K562 (cell line): ENCODE measurements around the gene TMIGD3. TPM values are rescaled to one million over a fixed set of nuclear protein-coding genes. Genes with fewer than 3 reads are reported as not detected.

Experiments
- ATAC-seq: fragments of 200-7000 bp; cut with Tn5 transposase; 3 replicates; pipeline ENCODE4 v1.9.1; 2020; ENCODE audit warnings: moderate library complexity
- BruUV-seq: library from RNA; stranded (reverse); fragments of 400-500 nt; replicated peaks from 2 replicates; lab custom pipeline; 2021; lab: Mats Ljungman, UMichigan
- CTCF ChIA-PET: fragments of 300-600 bp; formaldehyde crosslinking; extraction: SDS; loops from one replicate; lab custom pipeline; 2021; ENCODE audit warnings: low intra/inter-chr PET ratio; lab: Yijun Ruan, JAX
- POLR2A ChIA-PET: fragments of 300-600, 350-650 bp; sonication (Branson Sonifier 250); formaldehyde crosslinking; extraction: SDS; loops from one replicate; lab custom pipeline; 2021; ENCODE audit warnings: antibody characterized with exemption, inconsistent platforms; lab: Yijun Ruan, JAX
- DNase-seq, 4 experiments: peaks; one replicate each; pipeline versions ENCODE4 v3.0.0 to v3.0.0-alpha.2; 2011 to 2018; ENCODE audit warnings: low spot score in 3 of 4, mixed read lengths in 3 of 4; ENCODE audit errors: extremely low read depth in 1 of 4
- FAIRE-seq: peaks from 2 replicates; lab custom pipeline; 2011; peaks lifted over from hg19 to GRCh38; lab: Jason Lieb, UNC
- H2AFZ ChIP-seq: 2 replicates; pipeline ENCODE4 v1.6.0; 2011; ENCODE audit warnings: low read depth, low read length, control low read depth, inconsistent platforms
- H3K27ac ChIP-seq: fragments of 200-600 bp; 3 replicates; pipeline ENCODE4 v1.8.0; 2011; ENCODE audit warnings: low read depth, mild to moderate bottlenecking, control low read depth, inconsistent platforms, low read length, moderate library complexity, mixed read lengths; ENCODE audit errors: extremely low read depth
- H3K27me3 ChIP-seq, 2 experiments: fragments of 300-600 bp in 1 of 2; 2 replicates in 1 of 2; 3 replicates in 1 of 2; pipeline versions ENCODE4 v1.6.0 to v1.8.0; 2011; ENCODE audit warnings: inconsistent platforms in 2 of 2, low read length in 2 of 2, mild to moderate bottlenecking in 1 of 2, mixed read lengths in 1 of 2, moderate library complexity in 1 of 2; ENCODE audit not compliant: control insufficient read depth in 2 of 2, insufficient read depth in 2 of 2
- H3K36me3 ChIP-seq: fragments of 300-600 bp; 3 replicates; pipeline ENCODE4 v1.8.0; 2011; ENCODE audit warnings: mild to moderate bottlenecking, low read length, inconsistent platforms; ENCODE audit not compliant: control insufficient read depth, insufficient read depth
- H3K4me1 ChIP-seq, 2 experiments: fragments of 200-600 bp in 1 of 2; replicated peaks in 1 of 2; 2 replicates in 1 of 2; 3 replicates in 1 of 2; pipeline versions ENCODE4 v1.5.1 to v1.8.0; 2011; ENCODE audit warnings: inconsistent platforms in 2 of 2, low read length in 2 of 2, mild to moderate bottlenecking in 1 of 2, mixed read lengths in 1 of 2, moderate library complexity in 1 of 2; ENCODE audit not compliant: control insufficient read depth in 2 of 2, insufficient read depth in 2 of 2
- H3K4me2 ChIP-seq: 2 replicates; pipeline ENCODE4 v1.6.1; 2011; ENCODE audit warnings: low read length, control low read depth, inconsistent platforms, mixed read lengths; ENCODE audit not compliant: insufficient read depth
- H3K4me3 ChIP-seq: fragments of 200-600 bp; sonication (generic), shearing (Covaris generic); 2 replicates; pipeline ENCODE4 v1.5.1; 2016; ENCODE audit warnings: control low read depth, inconsistent platforms
- H3K79me2 ChIP-seq: fragments of 200-600 bp; 3 replicates; pipeline ENCODE4 v1.8.0; 2011; ENCODE audit warnings: low read length, inconsistent platforms; ENCODE audit not compliant: control insufficient read depth, insufficient read depth
- H3K9ac ChIP-seq, 2 experiments: 2 replicates each; pipeline versions ENCODE4 v1.6.0 to v1.6.1; 2011; ENCODE audit warnings: low read depth in 2 of 2, low read length in 2 of 2, control low read depth in 1 of 2, inconsistent platforms in 1 of 2, mild to moderate bottlenecking in 1 of 2, mixed read lengths in 1 of 2; ENCODE audit not compliant: insufficient read depth in 1 of 2
- H3K9me1 ChIP-seq: one replicate; pipeline ENCODE4 v1.6.0; 2011; ENCODE audit warnings: inconsistent platforms, mild to moderate bottlenecking, low read length, moderate library complexity; ENCODE audit not compliant: control insufficient read depth, insufficient read depth
- H3K9me3 ChIP-seq: replicated peaks from 2 replicates; pipeline ENCODE4 v1.5.1; 2011; ENCODE audit warnings: low read depth, low read length, inconsistent platforms; ENCODE audit not compliant: control insufficient read depth, insufficient read depth
- H4K20me1 ChIP-seq: replicated peaks from 2 replicates; pipeline ENCODE4 v1.6.1; 2011; ENCODE audit warnings: low read length, inconsistent platforms, mixed read lengths; ENCODE audit not compliant: control insufficient read depth, insufficient read depth
- WGBS: fragments of 100-300 bp; shearing (Covaris generic); methylation state at CpG from one replicate; pipeline ENCODE4 v1.1.6; 2016; ENCODE audit warnings: low coverage, mixed read lengths; ENCODE audit not compliant: insufficient coverage; ENCODE audit errors: missing lambda C conversion rate; 5-methylcytosine and 5-hydroxymethylcytosine counted together
- in situ Hi-C: fragments of 300-500 bp; cut with MboI; formaldehyde crosslinking; loops from 4 replicates; pipeline ENCODE4 v1.15.0; 2018; ENCODE audit warnings: inconsistent platforms, mixed read lengths
- intact Hi-C: fragments of 100-400 bp; cut with micrococcal nuclease; formaldehyde crosslinking; loops from 2 replicates; pipeline ENCODE4 v1.14.2; 2022
- polyA plus RNA-seq, 8 experiments: library from polyadenylated mRNA; depleted of rRNA in 4 of 8; stranded (reverse) in 5 of 8; unstranded in 3 of 8; fragments of >200 nt; fragmentation: Nextera tagmentation in 2 of 8; fragmentation: Illumina TruSeq in 1 of 8; extraction: Ambion mirVana in 2 of 8; extraction: Trizol in 1 of 8; gene quantifications; 2 replicates each; pipeline versions ENCODE4 v1.2.1 to v1.2.3, GENCODE V29; 2011 to 2014; ENCODE audit warnings: inconsistent platforms in 1 of 8, missing spikeins in 1 of 8
- total RNA-seq, 7 experiments: library from RNA; depleted of rRNA in 6 of 7; stranded (reverse); fragments of >200 nt in 6 of 7; fragmentation: Illumina TruSeq in 2 of 7; extraction: Trizol in 2 of 7; gene quantifications; 2 replicates each; pipeline versions ENCODE4 v1.2.1 to v1.2.3, GENCODE V29; 2011 to 2021; ENCODE audit warnings: low replicate concordance in 1 of 7
- TF ChIP-seq, protein P1 (sequence below), 2 experiments: fragments of 450-650 bp; IDR thresholded peaks; 2 replicates each; pipeline ENCODE4 v1.6.1; 2016
- TF ChIP-seq, protein P2 (sequence below): sonication (generic); formaldehyde crosslinking; IDR thresholded peaks from 2 replicates; pipeline ENCODE4 v1.8.1; 2022; ENCODE audit warnings: missing genetic modification reagents

TMIGD3 gene
- total and polyA plus RNA-seq, 9 of the 15 experiments (the other 6 are each of a cell fraction or from before 2014, with no cell fraction given) = 0.11 to 0.13 (median 0.11) TPM; not detected in 6

DNA sequence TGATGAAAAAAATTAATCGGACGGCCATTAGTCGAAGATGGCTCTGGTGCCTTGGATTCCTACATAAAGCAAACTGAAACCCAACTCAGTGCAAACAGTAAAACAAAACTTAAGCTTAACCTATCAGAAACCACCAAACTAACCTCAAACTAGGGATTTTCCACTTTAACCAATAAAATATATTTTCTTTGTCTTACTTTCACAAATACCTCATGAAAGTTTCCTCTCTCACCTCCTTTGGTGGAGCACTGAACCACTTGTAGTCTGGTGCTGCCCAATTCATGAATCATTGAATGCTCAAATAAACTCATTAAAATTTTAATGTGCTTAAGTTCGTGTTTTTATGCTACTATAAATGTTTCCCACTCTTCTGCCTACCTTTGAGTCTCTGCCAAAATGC is 7.0 kb downstream of the TMIGD3 start:
- Histone ChIP-seq H3K9ac (no peak overlapping the region), H3K36me3 (no peaks in the 10 kb centered on the region), H3K4me2 (no peak overlapping the region), H3K27ac (no peak overlapping the region), H4K20me1 (no peaks in the 10 kb centered on the region), H2AFZ (no peak overlapping the region), H3K4me3 (no peak overlapping the region), H3K9me3 (no peaks in the 10 kb centered on the region), H3K79me2 (no peaks in the 10 kb centered on the region), H3K27me3 (peaks cover 15 to 20% of the 10 kb centered on the region in 2 experiments), H3K9me1 (no peaks in the 10 kb centered on the region)
- CTCF ChIA-PET = no interaction called here
- POLR2A ChIA-PET = interaction anchor here (1.0 to 4.6 kb wide), 4 partner anchors 11 to 46 kb away, joined by 3 to 29 read pairs (median 4); no protein-coding TSS in a partner anchor
- FAIRE-seq = no peak
- intact Hi-C loops (no loop called here), in situ Hi-C loops (loop anchor here (25.0 kb wide), 1 partner anchor 841 kb away; no protein-coding TSS in a partner anchor)
- DNase-seq = no peak
- 53% methylated on average over 4 of the region's 4 CpGs for WGBS
- no TSS peak for BruUV-seq
- TF ChIP-seq, protein P1, sequence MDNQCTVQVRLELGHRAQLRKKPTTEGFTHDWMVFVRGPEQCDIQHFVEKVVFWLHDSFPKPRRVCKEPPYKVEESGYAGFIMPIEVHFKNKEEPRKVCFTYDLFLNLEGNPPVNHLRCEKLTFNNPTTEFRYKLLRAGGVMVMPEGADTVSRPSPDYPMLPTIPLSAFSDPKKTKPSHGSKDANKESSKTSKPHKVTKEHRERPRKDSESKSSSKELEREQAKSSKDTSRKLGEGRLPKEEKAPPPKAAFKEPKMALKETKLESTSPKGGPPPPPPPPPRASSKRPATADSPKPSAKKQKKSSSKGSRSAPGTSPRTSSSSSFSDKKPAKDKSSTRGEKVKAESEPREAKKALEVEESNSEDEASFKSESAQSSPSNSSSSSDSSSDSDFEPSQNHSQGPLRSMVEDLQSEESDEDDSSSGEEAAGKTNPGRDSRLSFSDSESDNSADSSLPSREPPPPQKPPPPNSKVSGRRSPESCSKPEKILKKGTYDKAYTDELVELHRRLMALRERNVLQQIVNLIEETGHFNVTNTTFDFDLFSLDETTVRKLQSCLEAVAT (IDR thresholded peaks at IDR 0.05) = no peak
- TF ChIP-seq, protein P2, sequence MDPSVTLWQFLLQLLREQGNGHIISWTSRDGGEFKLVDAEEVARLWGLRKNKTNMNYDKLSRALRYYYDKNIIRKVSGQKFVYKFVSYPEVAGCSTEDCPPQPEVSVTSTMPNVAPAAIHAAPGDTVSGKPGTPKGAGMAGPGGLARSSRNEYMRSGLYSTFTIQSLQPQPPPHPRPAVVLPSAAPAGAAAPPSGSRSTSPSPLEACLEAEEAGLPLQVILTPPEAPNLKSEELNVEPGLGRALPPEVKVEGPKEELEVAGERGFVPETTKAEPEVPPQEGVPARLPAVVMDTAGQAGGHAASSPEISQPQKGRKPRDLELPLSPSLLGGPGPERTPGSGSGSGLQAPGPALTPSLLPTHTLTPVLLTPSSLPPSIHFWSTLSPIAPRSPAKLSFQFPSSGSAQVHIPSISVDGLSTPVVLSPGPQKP (CRISPR knock-in tag) = no peak
- TF ChIP-seq, all 486 proteins: peak for 0
- no peak for ATAC-seq
- no peaks in the 10 kb centered on the region for H3K4me1 ChIP-seq
